GM12878 (cell line): ENCODE measurements around the gene CD58. TPM values are rescaled to one million over a fixed set of nuclear protein-coding genes. Genes with fewer than 3 reads are reported as not detected.

ENCODE experiments used
- ATAC-seq: fragments of 200-7000 bp; cut with Tn5 transposase; 3 replicates; pipeline ENCODE4 v1.9.1; 2020; ENCODE audit warnings: mild to moderate bottlenecking, moderate library complexity
- BruUV-seq: library from RNA; stranded (reverse); fragments of 400-500 nt; replicated peaks from 2 replicates; lab custom pipeline; 2021; lab: Mats Ljungman, UMichigan
- CTCF ChIA-PET: fragments of 300-600 bp; sonication (Branson Sonifier 250); formaldehyde crosslinking; extraction: SDS; loops from one replicate; lab custom pipeline; 2021; ENCODE audit warnings: inconsistent platforms; lab: Yijun Ruan, JAX
- POLR2A ChIA-PET: fragments of 350-600 bp; formaldehyde crosslinking; extraction: SDS; loops from one replicate; lab custom pipeline; 2021; ENCODE audit warnings: inconsistent platforms; lab: Charles Lee
- RAD21 ChIA-PET: fragments of 300-600 bp; sonication (Branson Sonifier 250); formaldehyde crosslinking; loops from one replicate; lab custom pipeline; 2023; ENCODE audit warnings: antibody characterized with exemption; ENCODE audit not compliant: unreplicated experiment; lab: Charles Lee
- SMC1A ChIA-PET: fragments of 300-600 bp; sonication (Branson Sonifier 250); formaldehyde crosslinking; loops from one replicate; lab custom pipeline; 2023; ENCODE audit not compliant: unreplicated experiment, uncharacterized antibody; lab: Charles Lee
- DNase-seq: peaks from one replicate; pipeline ENCODE4 v3.0.0-alpha.2; 2011; ENCODE audit warnings: low read depth, low spot score
- FAIRE-seq: peaks from 3 replicates; lab custom pipeline; 2011; peaks lifted over from hg19 to GRCh38; lab: Jason Lieb, UNC
- H2AFZ ChIP-seq: 2 replicates; pipeline ENCODE4 v1.6.0; 2011; ENCODE audit warnings: low read depth, low read length, control low read depth; ENCODE audit not compliant: control insufficient read depth
- H3K27ac ChIP-seq: 2 replicates; pipeline ENCODE4 v1.5.1; 2011; ENCODE audit warnings: control low read depth; ENCODE audit not compliant: control insufficient read depth, insufficient read depth
- H3K27me3 ChIP-seq, 2 experiments: replicated peaks in 1 of 2; 2 replicates each; pipeline versions ENCODE4 v1.6.0 to v1.6.1; 2011; ENCODE audit warnings: low read length in 1 of 2; ENCODE audit not compliant: control insufficient read depth in 2 of 2, insufficient read depth in 2 of 2
- H3K36me3 ChIP-seq, 2 experiments: 2 replicates each; pipeline ENCODE4 v1.5.1; 2011; ENCODE audit warnings: low read length in 1 of 2; ENCODE audit not compliant: control insufficient read depth in 2 of 2, insufficient read depth in 2 of 2
- H3K4me1 ChIP-seq: 2 replicates; pipeline ENCODE4 v1.6.1; 2011; ENCODE audit warnings: mild to moderate bottlenecking, low read length, moderate library complexity, mixed read lengths; ENCODE audit not compliant: control insufficient read depth, insufficient read depth
- H3K4me2 ChIP-seq: 2 replicates; pipeline ENCODE4 v1.6.0; 2011; ENCODE audit warnings: control low read depth; ENCODE audit not compliant: control insufficient read depth, insufficient read depth
- H3K4me3 ChIP-seq: fragments of 200-600 bp; sonication (generic); 2 replicates; pipeline ENCODE4 v1.5.1; 2016
- H3K79me2 ChIP-seq: 2 replicates; pipeline ENCODE4 v1.6.0; 2011; ENCODE audit warnings: low read length; ENCODE audit not compliant: control insufficient read depth, insufficient read depth
- H3K9ac ChIP-seq: 2 replicates; pipeline ENCODE4 v1.8.0; 2011; ENCODE audit warnings: low read length, control low read depth, mixed read lengths; ENCODE audit not compliant: control insufficient read depth, insufficient read depth
- H3K9me3 ChIP-seq: replicated peaks from 3 replicates; pipeline ENCODE4 v1.5.1; 2011; ENCODE audit warnings: mild to moderate bottlenecking, low read length; ENCODE audit not compliant: control insufficient read depth, insufficient read depth
- H4K20me1 ChIP-seq: 2 replicates; pipeline ENCODE4 v1.6.0; 2011; ENCODE audit not compliant: control insufficient read depth, insufficient read depth
- GATAD2B ChIP-seq: fragments of 450-650 bp; conservative IDR thresholded peaks from 2 replicates; pipeline ENCODE4 v1.6.1; 2017; ENCODE audit warnings: low read depth, mild to moderate bottlenecking, moderate library complexity
- JUND ChIP-seq: IDR thresholded peaks from 2 replicates; pipeline ENCODE4 v1.6.1; 2012; ENCODE audit warnings: low read depth, mild to moderate bottlenecking, low read length, improper control_type of control experiment, moderate library complexity
- NFIC ChIP-seq: IDR thresholded peaks from 2 replicates; pipeline ENCODE4 v1.6.1; 2012; ENCODE audit warnings: low read depth, mild to moderate bottlenecking, inconsistent platforms, low read length, moderate library complexity
- NFYA ChIP-seq: IDR thresholded peaks from 2 replicates; pipeline ENCODE4 v1.6.1; 2011; ENCODE audit warnings: low read depth, mild to moderate bottlenecking, low read length, improper control_type of control experiment, borderline replicate concordance
- NFYB ChIP-seq: IDR thresholded peaks from 2 replicates; pipeline ENCODE4 v1.6.1; 2011; ENCODE audit warnings: low read depth, mild to moderate bottlenecking, low read length, improper control_type of control experiment, moderate library complexity; ENCODE audit not compliant: insufficient read depth
- RELA ChIP-seq: fragments of 450-650 bp; IDR thresholded peaks from 2 replicates; pipeline ENCODE4 v1.8.0; 2014; ENCODE audit warnings: borderline replicate concordance; ENCODE audit not compliant: partially characterized antibody
- RFX5 ChIP-seq: IDR thresholded peaks from 2 replicates; pipeline ENCODE4 v1.6.1; 2011; ENCODE audit warnings: low read depth, low read length, improper control_type of control experiment
- RUNX3 ChIP-seq: IDR thresholded peaks from 2 replicates; pipeline ENCODE4 v1.6.1; 2012; ENCODE audit warnings: low read length, inconsistent platforms
- SMC3 ChIP-seq: IDR thresholded peaks from 2 replicates; pipeline ENCODE4 v1.6.1; 2011; ENCODE audit warnings: low read length, improper control_type of control experiment, borderline replicate concordance
- SP1 ChIP-seq: IDR thresholded peaks from one replicate; pipeline ENCODE4 v1.6.1; 2011; ENCODE audit warnings: low read depth, low read length
- ZNF207 ChIP-seq: fragments of 450-650 bp; IDR thresholded peaks from 2 replicates; pipeline ENCODE4 v1.6.1; 2014; ENCODE audit warnings: antibody characterized with exemption, mild to moderate bottlenecking, borderline replicate concordance
- WGBS: methylation state at CpG from one replicate; pipeline ENCODE4 v1.1.6; 2016; ENCODE audit warnings: low lambda C conversion rate; ENCODE audit not compliant: insufficient replicate concordance, insufficient coverage; ENCODE audit errors: missing lambda C conversion rate; 5-methylcytosine and 5-hydroxymethylcytosine counted together
- in situ Hi-C: fragments of 300-500 bp; cut with MboI; formaldehyde crosslinking; loops from 9 replicates; pipeline ENCODE4 v1.14.3; 2018; ENCODE audit warnings: mixed read lengths
- intact Hi-C: fragments of 100-400 bp; cut with micrococcal nuclease; formaldehyde crosslinking; loops from one replicate; pipeline ENCODE4 v1.14.2; 2022; ENCODE audit not compliant: unreplicated experiment
- polyA plus RNA-seq, 11 experiments: library from polyadenylated mRNA; depleted of rRNA in 4 of 11; unstranded in 6 of 11; stranded (reverse) in 5 of 11; fragments of >200 nt; fragmentation: Nextera tagmentation in 4 of 11; fragmentation: Illumina TruSeq in 1 of 11; extraction: Ambion mirVana in 4 of 11; extraction: Trizol in 1 of 11; gene quantifications; 1 replicate in 1 of 11; 2 replicates in 10 of 11; pipeline versions ENCODE4 v1.2.1 to v1.2.3, GENCODE V29; 2011 to 2016; ENCODE audit warnings: inconsistent platforms in 2 of 11, missing spikeins in 2 of 11, low read depth in 1 of 11
- total RNA-seq, 4 experiments: library from RNA; depleted of rRNA in 3 of 4; stranded (reverse); fragments of >200 nt in 3 of 4; fragmentation: Illumina TruSeq in 1 of 4; extraction: Trizol in 1 of 4; gene quantifications; 2 replicates each; pipeline versions ENCODE4 v1.2.1 to v1.2.3, GENCODE V29; 2013 to 2021
- TF ChIP-seq, protein P1 (sequence below): fragments of 450-650 bp; IDR thresholded peaks from 2 replicates; pipeline ENCODE4 v1.6.1; 2014; ENCODE audit warnings: mild to moderate bottlenecking

Gene CD58
- total and polyA plus RNA-seq, 10 of the 15 experiments (the other 5 are each of a cell fraction or from before 2014, with no cell fraction given): 70.4 to 252 (median 129) TPM

GRCh38 chr1:116496380-116496779, 74.4 kb downstream of the CD58 start:
- Histone ChIP-seq H3K9ac (no peak overlapping the region), H3K36me3 (peaks cover 0 to 5% of the 10 kb centered on the region in 2 experiments; a peak in 3 of 4 replicates), H3K4me1 (no peaks in the 10 kb centered on the region), H3K27me3 (no peaks in the 10 kb centered on the region), H4K20me1 (no peaks in the 10 kb centered on the region), H3K27ac (no peak overlapping the region), H2AFZ (no peak overlapping the region), H3K4me2 (no peak overlapping the region), H3K79me2 (no peaks in the 10 kb centered on the region), H3K9me3 (no peaks in the 10 kb centered on the region), H3K4me3 (no peak overlapping the region)
- ChIA-PET SMC1A (interaction anchor here (4.7 to 6.4 kb wide), 2 partner anchors 10 to 357 kb away, joined by 36 to 81 read pairs; no protein-coding TSS in a partner anchor), CTCF (interaction anchor here (0.7 to 12.7 kb wide), 3 partner anchors 10 to 356 kb away, joined by 6 to 230 read pairs (median 103); no protein-coding TSS in a partner anchor), POLR2A (interaction anchor here (0.7 to 1.1 kb wide), 2 partner anchors 9 to 19 kb away, joined by 4 to 5 read pairs; no protein-coding TSS in a partner anchor), RAD21 (interaction anchor here (0.6 to 3.4 kb wide), 3 partner anchors 11 to 357 kb away, joined by 3 to 14 read pairs (median 7); no protein-coding TSS in a partner anchor)
- DNase-seq (no peak), FAIRE-seq (no peak), ATAC-seq (no peak)
- WGBS: 82% methylated on average over 3 of the region's 3 CpGs
- BruUV-seq: no TSS peak
- intact Hi-C loops (no loop called here), in situ Hi-C loops (no loop called here)
- no peak for TF ChIP-seq SMC3
- TF ChIP-seq RELA: no peak
- no peak for TF ChIP-seq GATAD2B
- no peak for TF ChIP-seq NFYA
- TF ChIP-seq ZNF207: no peak
- TF ChIP-seq NFYB: no peak
- TF ChIP-seq RFX5: no peak
- TF ChIP-seq JUND: no peak
- TF ChIP-seq NFIC: no peak
- TF ChIP-seq, protein P1, sequence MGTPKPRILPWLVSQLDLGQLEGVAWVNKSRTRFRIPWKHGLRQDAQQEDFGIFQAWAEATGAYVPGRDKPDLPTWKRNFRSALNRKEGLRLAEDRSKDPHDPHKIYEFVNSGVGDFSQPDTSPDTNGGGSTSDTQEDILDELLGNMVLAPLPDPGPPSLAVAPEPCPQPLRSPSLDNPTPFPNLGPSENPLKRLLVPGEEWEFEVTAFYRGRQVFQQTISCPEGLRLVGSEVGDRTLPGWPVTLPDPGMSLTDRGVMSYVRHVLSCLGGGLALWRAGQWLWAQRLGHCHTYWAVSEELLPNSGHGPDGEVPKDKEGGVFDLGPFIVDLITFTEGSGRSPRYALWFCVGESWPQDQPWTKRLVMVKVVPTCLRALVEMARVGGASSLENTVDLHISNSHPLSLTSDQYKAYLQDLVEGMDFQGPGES: no peak
- TF ChIP-seq SP1: no peak
- TF ChIP-seq RUNX3: no peak
